H1 (cell line): ENCODE results near the gene ZNF292. TPM values are rescaled to one million over a fixed set of nuclear protein-coding genes. Genes with fewer than 3 reads are reported as not detected.
"Not testable (repeated sequence)": the region's sequence is repeated elsewhere in the genome, so short reads cannot be mapped to it uniquely, and the experiment has no call there.

Source experiments
- CTCF ChIA-PET: fragments of 300-600 bp; sonication (Branson Sonifier 250); formaldehyde crosslinking; loops from one replicate; lab custom pipeline; 2021; ENCODE audit not compliant: partially characterized antibody; lab: Charles Lee
- POLR2A ChIA-PET: fragments of 300-600 bp; sonication (Branson Sonifier 250); formaldehyde crosslinking; loops from one replicate; lab custom pipeline; 2021; ENCODE audit warnings: inconsistent platforms; ENCODE audit not compliant: partially characterized antibody; lab: Charles Lee
- DNase-seq, 2 experiments: peaks; one replicate each; pipeline versions ENCODE4 v3.0.0 to v3.0.0-alpha.2; 2010 to 2022; ENCODE audit warnings: low spot score in 2 of 2, low read depth in 1 of 2, mixed read lengths in 1 of 2
- FAIRE-seq: peaks from 2 replicates; lab custom pipeline; 2011; peaks lifted over from hg19 to GRCh38; lab: Jason Lieb, UNC
- H2AFZ ChIP-seq: 2 replicates; pipeline ENCODE4 v1.8.1; 2012; ENCODE audit warnings: low read length, inconsistent platforms
- H2AK5ac ChIP-seq: 2 replicates; pipeline ENCODE4 v1.6.1; 2013; ENCODE audit warnings: low read depth, low read length
- H2BK120ac ChIP-seq: replicated peaks from 2 replicates; pipeline ENCODE3; 2013; ENCODE audit warnings: low read depth, low read length, inconsistent platforms
- H2BK12ac ChIP-seq: 2 replicates; pipeline ENCODE4 v1.6.1; 2013; ENCODE audit warnings: low read depth, low read length
- H2BK15ac ChIP-seq: 2 replicates; pipeline ENCODE4 v1.6.1; 2013; ENCODE audit warnings: low read length
- H2BK20ac ChIP-seq: 2 replicates; pipeline ENCODE4 v1.6.1; 2013; ENCODE audit warnings: low read length
- H2BK5ac ChIP-seq: 2 replicates; pipeline ENCODE4 v1.6.1; 2013; ENCODE audit warnings: low read depth, low read length
- H3K14ac ChIP-seq: 2 replicates; pipeline ENCODE4 v1.6.1; 2013; ENCODE audit warnings: inconsistent platforms; ENCODE audit not compliant: insufficient read length
- H3K18ac ChIP-seq: 2 replicates; pipeline ENCODE4 v1.6.1; 2013; ENCODE audit warnings: low read length; ENCODE audit errors: extremely low read depth
- H3K23ac ChIP-seq: 2 replicates; pipeline ENCODE4 v1.6.1; 2013; ENCODE audit warnings: inconsistent platforms; ENCODE audit not compliant: insufficient read length
- H3K23me2 ChIP-seq: 2 replicates; pipeline ENCODE4 v1.6.1; 2013; ENCODE audit warnings: low read depth, low read length
- H3K27ac ChIP-seq: 2 replicates; pipeline ENCODE4 v1.6.1; 2011; ENCODE audit warnings: low read depth, low read length, inconsistent platforms
- H3K27me3 ChIP-seq, 4 experiments: replicated peaks in 1 of 4; 1 replicate in 1 of 4; 2 replicates in 3 of 4; pipeline versions ENCODE4 v1.6.1 to v1.8.1; 2011 to 2013; ENCODE audit warnings: low read length in 3 of 4, mild to moderate bottlenecking in 3 of 4, inconsistent platforms in 2 of 4, mixed read lengths in 2 of 4, moderate library complexity in 1 of 4; ENCODE audit not compliant: control insufficient read depth in 3 of 4, insufficient read depth in 3 of 4; ENCODE audit errors: extremely low read depth in 1 of 4
- H3K36me3 ChIP-seq, 4 experiments: 2 replicates each; pipeline versions ENCODE4 v1.6.1 to v1.8.1; 2011 to 2013; ENCODE audit warnings: mild to moderate bottlenecking in 4 of 4, low read length in 3 of 4, moderate library complexity in 2 of 4, control low read depth in 1 of 4, inconsistent platforms in 1 of 4; ENCODE audit not compliant: insufficient read depth in 4 of 4, control insufficient read depth in 2 of 4
- H3K4ac ChIP-seq: replicated peaks from 2 replicates; pipeline ENCODE3; 2013; ENCODE audit warnings: low read length, low read depth, mixed read lengths, inconsistent platforms; ENCODE audit not compliant: insufficient read length
- H3K4me1 ChIP-seq, 4 experiments: replicated peaks in 1 of 4; 1 replicate in 1 of 4; 2 replicates in 3 of 4; pipeline versions ENCODE4 v1.6.1 to v1.8.1; 2011 to 2013; ENCODE audit warnings: low read length in 3 of 4, inconsistent platforms in 2 of 4, mixed read lengths in 1 of 4; ENCODE audit not compliant: insufficient read depth in 4 of 4, control insufficient read depth in 3 of 4
- H3K4me2 ChIP-seq, 2 experiments: 2 replicates each; pipeline versions ENCODE4 v1.6.1 to v1.8.1; 2011 to 2013; ENCODE audit warnings: low read depth in 2 of 2, low read length in 2 of 2, control low read depth in 1 of 2, inconsistent platforms in 1 of 2, mild to moderate bottlenecking in 1 of 2; ENCODE audit not compliant: insufficient read depth in 1 of 2
- H3K4me3 ChIP-seq, 4 experiments: fragments of 200-600, 300-600 bp in 1 of 4; sonication (generic), shearing (Covaris generic), sonication (Bioruptor Twin) in 1 of 4; 2 replicates each; pipeline versions ENCODE4 v1.5.1 to v1.8.1; 2011 to 2016; ENCODE audit warnings: low read length in 4 of 4, low read depth in 3 of 4, control low read depth in 2 of 4, inconsistent platforms in 2 of 4, mild to moderate bottlenecking in 2 of 4, mixed read lengths in 1 of 4, moderate library complexity in 1 of 4; ENCODE audit not compliant: insufficient read depth in 2 of 4; ENCODE audit errors: extremely low read depth in 1 of 4
- H3K56ac ChIP-seq: replicated peaks from 2 replicates; pipeline ENCODE3; 2013; ENCODE audit warnings: low read depth, mild to moderate bottlenecking, mixed read lengths, low read length, inconsistent platforms; ENCODE audit not compliant: insufficient read length
- H3K79me1 ChIP-seq: 2 replicates; pipeline ENCODE4 v1.6.1; 2013; ENCODE audit warnings: low read depth, low read length, control low read depth
- H3K79me2 ChIP-seq, 2 experiments: 2 replicates each; pipeline versions ENCODE4 v1.6.1 to v1.8.1; 2012 to 2013; ENCODE audit warnings: low read length in 2 of 2, mild to moderate bottlenecking in 2 of 2, inconsistent platforms in 1 of 2; ENCODE audit not compliant: insufficient read depth in 2 of 2, control insufficient read depth in 1 of 2
- H3K9ac ChIP-seq, 4 experiments: replicated peaks in 1 of 4; 1 replicate in 1 of 4; 2 replicates in 3 of 4; pipeline versions ENCODE4 v1.6.1 to v1.8.1; 2011 to 2013; ENCODE audit warnings: low read depth in 3 of 4, low read length in 3 of 4, control low read depth in 2 of 4, mild to moderate bottlenecking in 2 of 4, moderate library complexity in 2 of 4, inconsistent platforms in 1 of 4; ENCODE audit errors: extremely low read depth in 1 of 4
- H3K9me3 ChIP-seq, 2 experiments: 2 replicates each; pipeline versions ENCODE4 v1.6.1 to v1.8.1; 2012 to 2013; ENCODE audit warnings: mild to moderate bottlenecking in 2 of 2, moderate library complexity in 2 of 2, control low read depth in 1 of 2, inconsistent platforms in 1 of 2, low read depth in 1 of 2, low read length in 1 of 2, mixed read lengths in 1 of 2; ENCODE audit not compliant: insufficient read depth in 2 of 2
- H4K20me1 ChIP-seq, 2 experiments: replicated peaks in 1 of 2; 2 replicates each; pipeline versions ENCODE3 to v1.8.1; 2011 to 2013; ENCODE audit warnings: inconsistent platforms in 2 of 2, low read length in 2 of 2, mild to moderate bottlenecking in 1 of 2; ENCODE audit not compliant: insufficient read depth in 2 of 2, control insufficient read depth in 1 of 2
- H4K5ac ChIP-seq: 2 replicates; pipeline ENCODE4 v1.6.1; 2013; ENCODE audit warnings: low read length, low read depth, mixed read lengths, inconsistent platforms; ENCODE audit not compliant: insufficient read length
- H4K8ac ChIP-seq: 2 replicates; pipeline ENCODE4 v1.8.0; 2013; ENCODE audit warnings: mild to moderate bottlenecking, moderate library complexity, low read length, inconsistent platforms; ENCODE audit not compliant: insufficient read depth; ENCODE audit errors: extremely low read depth
- H4K91ac ChIP-seq: replicated peaks from 2 replicates; pipeline ENCODE3; 2013; ENCODE audit warnings: low read length, mixed read lengths, inconsistent platforms; ENCODE audit not compliant: insufficient read length
- WGBS, 2 experiments: shearing (Covaris generic) in 1 of 2; methylation state at CpG; one replicate each; pipeline versions ENCODE4 v1.1.6 to v1.1.7; 2013 to 2015; ENCODE audit warnings: low lambda C conversion rate in 2 of 2, mixed read lengths in 2 of 2, inconsistent platforms in 1 of 2, low coverage in 1 of 2, missing lambda C conversion rate in 1 of 2; ENCODE audit not compliant: insufficient replicate concordance in 2 of 2, insufficient coverage in 1 of 2, insufficient read length in 1 of 2; ENCODE audit errors: extremely low coverage in 1 of 2, missing lambda C conversion rate in 1 of 2; 5-methylcytosine and 5-hydroxymethylcytosine counted together
- polyA plus RNA-seq, 7 experiments: library from polyadenylated mRNA; depleted of rRNA in 3 of 7; stranded (reverse) in 5 of 7; unstranded in 2 of 7; fragments of >200 nt in 5 of 7; fragments of 200-250 nt in 2 of 7; gene quantifications; 1 replicate in 5 of 7; 2 replicates in 1 of 7; 4 replicates in 1 of 7; pipeline versions ENCODE4 v1.2.1 to v1.2.3, GENCODE V29; 2011 to 2013; ENCODE audit warnings: missing spikeins in 2 of 7, mixed read lengths in 2 of 7
- total RNA-seq: library from RNA; stranded (reverse); fragmentation: NEBNext Ultra II Directional; extraction: Animal tissue kit (Norgen Biotek cat#: 25700); gene quantifications from 2 replicates; pipeline ENCODE4 v1.2.1, GENCODE V29; 2021

Gene ZNF292
- total and polyA plus RNA-seq, 2 of the 8 experiments (the other 6 are each of a cell fraction or from before 2014, with no cell fraction given), result 6.8 to 44.2 TPM

GRCh38 chr6:87139927-87140326 is 15.4 kb upstream of the ZNF292 start:
- WGBS, 2 experiments, result 88% methylated on average over 8 of the region's 8 CpGs; no CpG with 5 or more reads in 1 of the 2 experiments
- POLR2A ChIA-PET, result interaction anchor here (1.8 kb wide), 1 partner anchor 16 kb away, joined by 6 read pairs; the partner anchor contains the start of gene ZNF292

More at GRCh38 chr6:87139927-87140326, 15.4 kb upstream of the ZNF292 start:
- not testable (repeated sequence) for H2BK120ac ChIP-seq, H3K36me3 ChIP-seq, H3K23ac ChIP-seq, H3K4me1 ChIP-seq, H3K56ac ChIP-seq, H2BK12ac ChIP-seq, H3K4ac ChIP-seq, DNase-seq, H3K18ac ChIP-seq, H3K27ac ChIP-seq, H4K8ac ChIP-seq, H4K5ac ChIP-seq, H2BK15ac ChIP-seq, H3K27me3 ChIP-seq, H3K9ac ChIP-seq, H3K4me2 ChIP-seq, H4K91ac ChIP-seq, FAIRE-seq, H3K23me2 ChIP-seq, H3K14ac ChIP-seq, H3K79me2 ChIP-seq, H2AK5ac ChIP-seq, H4K20me1 ChIP-seq, H2BK5ac ChIP-seq, H3K79me1 ChIP-seq, H2BK20ac ChIP-seq, H2AFZ ChIP-seq, H3K4me3 ChIP-seq
- CTCF ChIA-PET, result interaction anchor here (0.6 to 3.9 kb wide), 22 partner anchors 10 to 350 kb away, joined by 3 to 25 read pairs (median 4); no protein-coding TSS in a partner anchor
- peaks cover 10 to 14% of the 10 kb centered on the region in 2 experiments for H3K9me3 ChIP-seq
